Measurements from ENCODE around the gene MIAT. TPM values are rescaled to one million over a fixed set of nuclear protein-coding genes. Genes with fewer than 3 reads are reported as not detected.

Gene MIAT
- total RNA-seq, 3 donors from 2014 or later, result 0.80 to 2.3 (median 1.9) TPM

DNA sequence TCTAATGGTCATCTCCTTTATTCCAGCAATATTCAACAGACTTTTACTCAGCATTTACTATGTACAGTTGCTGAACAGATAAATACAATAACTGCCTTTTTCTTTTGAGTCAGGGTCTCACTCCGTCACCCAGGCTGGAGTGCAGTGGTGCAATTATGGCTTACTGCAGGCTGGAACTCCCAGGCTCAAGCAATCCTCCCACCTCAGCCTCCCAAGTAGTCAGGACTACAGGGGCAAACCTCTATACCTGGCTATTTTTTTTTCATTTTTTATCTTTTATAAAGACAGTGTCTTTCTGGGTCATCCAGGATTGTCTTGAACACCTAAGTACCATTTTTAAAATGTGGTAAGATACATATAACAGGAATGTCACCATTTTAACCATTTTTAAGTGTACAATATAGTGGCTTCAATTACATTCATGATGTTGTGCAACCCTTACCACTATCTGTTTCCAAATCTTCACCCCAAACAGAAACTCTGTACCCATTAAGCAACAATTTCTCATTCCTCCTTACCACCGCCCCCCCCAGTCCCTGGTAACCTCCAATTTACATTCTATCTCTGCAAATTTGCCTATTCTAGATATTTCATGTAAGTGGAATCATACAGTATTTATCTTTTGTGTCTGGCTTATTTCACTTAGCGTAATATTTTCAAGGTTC, 67.8 kb downstream of the MIAT start:
- DNase-seq (ENCODE audit: low spot score in 2 of 2), result no peak
- Histone ChIP-seq H3K27ac (no peak overlapping the region), H3K4me3 (no peak overlapping the region), H3K36me3 (no peaks in the 10 kb centered on the region), H3K9me3 (no peaks in the 10 kb centered on the region), H3K27me3 (no peaks in the 10 kb centered on the region), H3K4me1 (no peaks in the 10 kb centered on the region)
- TF ChIP-seq POLR2A (IDR thresholded peaks at IDR 0.05) (no peak), POLR2AphosphoS5 (IDR thresholded peaks at IDR 0.05) (no peak)
- TF ChIP-seq, protein P1, sequence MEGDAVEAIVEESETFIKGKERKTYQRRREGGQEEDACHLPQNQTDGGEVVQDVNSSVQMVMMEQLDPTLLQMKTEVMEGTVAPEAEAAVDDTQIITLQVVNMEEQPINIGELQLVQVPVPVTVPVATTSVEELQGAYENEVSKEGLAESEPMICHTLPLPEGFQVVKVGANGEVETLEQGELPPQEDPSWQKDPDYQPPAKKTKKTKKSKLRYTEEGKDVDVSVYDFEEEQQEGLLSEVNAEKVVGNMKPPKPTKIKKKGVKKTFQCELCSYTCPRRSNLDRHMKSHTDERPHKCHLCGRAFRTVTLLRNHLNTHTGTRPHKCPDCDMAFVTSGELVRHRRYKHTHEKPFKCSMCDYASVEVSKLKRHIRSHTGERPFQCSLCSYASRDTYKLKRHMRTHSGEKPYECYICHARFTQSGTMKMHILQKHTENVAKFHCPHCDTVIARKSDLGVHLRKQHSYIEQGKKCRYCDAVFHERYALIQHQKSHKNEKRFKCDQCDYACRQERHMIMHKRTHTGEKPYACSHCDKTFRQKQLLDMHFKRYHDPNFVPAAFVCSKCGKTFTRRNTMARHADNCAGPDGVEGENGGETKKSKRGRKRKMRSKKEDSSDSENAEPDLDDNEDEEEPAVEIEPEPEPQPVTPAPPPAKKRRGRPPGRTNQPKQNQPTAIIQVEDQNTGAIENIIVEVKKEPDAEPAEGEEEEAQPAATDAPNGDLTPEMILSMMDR (IDR thresholded peaks at IDR 0.05), result no peak
- intact Hi-C loops (cut with DNase I; ENCODE audit: low total_unique reads), result no loop called here

Other genes starting within 250 kb of the MIAT start
- gene ASPHD2, start 228.3 kb upstream of the MIAT start, total RNA-seq, result 1 to 10 TPM in 1 of 3 donors, under 1 TPM in 2; 0.59 to 1.3 (median 0.64) TPM
- 10 to 100 TPM; 29.0 to 43.6 (median 35.4) TPM for gene HPS4, start 173.8 kb upstream of the MIAT start, total RNA-seq
- 10 to 100 TPM in 2 of 3 donors, 1 to 10 TPM in 1; 8.8 to 17.4 (median 15.0) TPM for gene SRRD, start 173.7 kb upstream of the MIAT start, total RNA-seq
- 10 to 100 TPM; 27.5 to 34.5 (median 29.0) TPM for gene TFIP11, start 145.1 kb upstream of the MIAT start, total RNA-seq
- 10 to 100 TPM; 36.6 to 81.9 (median 59.8) TPM for gene TPST2, start 67.5 kb upstream of the MIAT start, total RNA-seq
- 1 to 10 TPM in 1 of 3 donors, not detected in 2; 2.6 TPM for gene CRYBB1, start 39.6 kb upstream of the MIAT start, total RNA-seq
- not detected for gene CRYBA4, start 35.6 kb upstream of the MIAT start, total RNA-seq